CD14-positive monocyte (primary cell): ENCODE data around the gene CETN2. TPM values are rescaled to one million over a fixed set of nuclear protein-coding genes. Genes with fewer than 3 reads are reported as not detected.

Source experiments
- DNase-seq, 3 donors: peaks; one replicate each; pipeline ENCODE4 v3.0.0-alpha.2; 2011 to 2022
- H2AFZ ChIP-seq: 2 replicates; pipeline ENCODE4 v1.6.0; 2012; ENCODE audit warnings: mild to moderate bottlenecking, low read depth, low read length, inconsistent platforms; ENCODE audit not compliant: insufficient read depth, poor library complexity, severe bottlenecking
- H3K27ac ChIP-seq, 2 donors: 1 replicate in 1 of 2; 2 replicates in 1 of 2; pipeline ENCODE4 v1.5.1; 2012 to 2013; ENCODE audit warnings: low read length in 2 of 2, control low read depth in 1 of 2, inconsistent platforms in 1 of 2, low read depth in 1 of 2, mild to moderate bottlenecking in 1 of 2
- H3K27me3 ChIP-seq, 2 donors: one replicate each; pipeline versions ENCODE4 v1.6.0 to v1.6.1; 2011 to 2013; ENCODE audit warnings: low read length in 2 of 2; ENCODE audit not compliant: control insufficient read depth in 2 of 2, insufficient read depth in 2 of 2
- H3K36me3 ChIP-seq, 2 donors: replicated peaks in 1 of 2; 1 replicate in 1 of 2; 2 replicates in 1 of 2; pipeline versions ENCODE4 v1.5.1 to v1.6.1; 2012 to 2013; ENCODE audit warnings: low read length in 2 of 2, control low read depth in 1 of 2, inconsistent platforms in 1 of 2, mild to moderate bottlenecking in 1 of 2; ENCODE audit not compliant: insufficient read depth in 2 of 2, control insufficient read depth in 1 of 2
- H3K4me1 ChIP-seq, 2 donors: 1 replicate in 1 of 2; 2 replicates in 1 of 2; pipeline versions ENCODE4 v1.5.1 to v1.6.1; 2012 to 2013; ENCODE audit warnings: low read length in 2 of 2, control low read depth in 1 of 2, inconsistent platforms in 1 of 2, mild to moderate bottlenecking in 1 of 2, moderate library complexity in 1 of 2; ENCODE audit not compliant: insufficient read depth in 2 of 2, control insufficient read depth in 1 of 2
- H3K4me2 ChIP-seq: replicated peaks from 2 replicates; pipeline ENCODE3; 2012; ENCODE audit warnings: low read length, moderate library complexity, mild to moderate bottlenecking; ENCODE audit not compliant: poor library complexity, severe bottlenecking; ENCODE audit errors: extremely low read depth
- H3K4me3 ChIP-seq, 3 experiments: fragments of 200-600 bp in 1 of 3; sonication (generic) in 1 of 3; replicated peaks in 1 of 3; 1 replicate in 2 of 3; 2 replicates in 1 of 3; pipeline ENCODE4 v1.5.1; 2011 to 2013; ENCODE audit warnings: low read length in 3 of 3, mild to moderate bottlenecking in 3 of 3, control low read depth in 2 of 3, low read depth in 2 of 3, inconsistent platforms in 1 of 3, moderate library complexity in 1 of 3
- H3K79me2 ChIP-seq: 2 replicates; pipeline ENCODE4 v1.6.0; 2012; ENCODE audit warnings: mild to moderate bottlenecking, control low read depth, inconsistent platforms, low read length, moderate library complexity; ENCODE audit not compliant: insufficient read depth
- H3K9ac ChIP-seq: 2 replicates; pipeline ENCODE4 v1.6.0; 2017; ENCODE audit warnings: low read length, mild to moderate bottlenecking; ENCODE audit not compliant: insufficient read depth, poor library complexity, severe bottlenecking
- H3K9me3 ChIP-seq, 2 donors: replicated peaks in 1 of 2; 1 replicate in 1 of 2; 2 replicates in 1 of 2; pipeline versions ENCODE4 v1.5.1 to v1.6.1; 2012 to 2013; ENCODE audit warnings: low read length in 2 of 2, control low read depth in 1 of 2; ENCODE audit not compliant: control insufficient read depth in 1 of 2, insufficient read depth in 1 of 2
- H4K20me1 ChIP-seq: 2 replicates; pipeline ENCODE4 v1.6.0; 2012; ENCODE audit warnings: mild to moderate bottlenecking, low read length, control low read depth, moderate library complexity; ENCODE audit not compliant: insufficient read depth
- H3K27ac Mint-ChIP-seq, 7 donors: one replicate each; pipeline ENCODE4 v1.8.0; 2020; ENCODE audit warnings: mild to moderate bottlenecking in 7 of 7, mixed read lengths in 7 of 7, moderate library complexity in 6 of 7, inconsistent platforms in 2 of 7
- H3K27me3 Mint-ChIP-seq, 3 donors: one replicate each; pipeline ENCODE4 v1.8.0; 2021 to 2022; ENCODE audit warnings: low read depth in 3 of 3, mild to moderate bottlenecking in 3 of 3, mixed read lengths in 3 of 3, moderate library complexity in 3 of 3, inconsistent platforms in 1 of 3
- H3K36me3 Mint-ChIP-seq, 2 donors: one replicate each; pipeline ENCODE4 v1.8.0; 2020; ENCODE audit warnings: mixed read lengths in 2 of 2, inconsistent platforms in 1 of 2, mild to moderate bottlenecking in 1 of 2
- H3K4me1 Mint-ChIP-seq: one replicate; pipeline ENCODE4 v1.8.0; 2020; ENCODE audit warnings: mild to moderate bottlenecking, mixed read lengths
- H3K4me3 Mint-ChIP-seq, 2 donors: one replicate each; pipeline ENCODE4 v1.8.0; 2020; ENCODE audit warnings: mild to moderate bottlenecking in 2 of 2, mixed read lengths in 2 of 2, moderate library complexity in 1 of 2
- H3K9me3 Mint-ChIP-seq, 7 donors: one replicate each; pipeline ENCODE4 v1.8.0; 2020 to 2022; ENCODE audit warnings: mixed read lengths in 7 of 7, mild to moderate bottlenecking in 6 of 7, moderate library complexity in 6 of 7, inconsistent platforms in 2 of 7
- WGBS: methylation state at CpG from one replicate; pipeline ENCODE4 v1.1.5; 2013; ENCODE audit warnings: missing lambda C conversion rate; ENCODE audit not compliant: insufficient coverage; 5-methylcytosine and 5-hydroxymethylcytosine counted together
- intact Hi-C, 2 donors: fragments of 100-400 bp; cut with micrococcal nuclease; formaldehyde crosslinking; loops; one replicate each; pipeline versions ENCODE4 v1.15.0 to v1.15.1; 2023
- polyA plus RNA-seq, 3 donors: library from polyadenylated mRNA; depleted of rRNA in 1 of 3; unstranded in 2 of 3; stranded (reverse) in 1 of 3; fragments of 300-500 nt in 2 of 3; fragments of >200 nt in 1 of 3; fragmentation: Illumina TruSeq in 2 of 3; gene quantifications; 1 replicate in 2 of 3; 2 replicates in 1 of 3; pipeline ENCODE4 v1.2.3, GENCODE V29; 2012 to 2021
- TF ChIP-seq, protein P1 (sequence below): fragments of 200-600 bp; IDR thresholded peaks from one replicate; pipeline ENCODE4 v1.8.0; 2022; ENCODE audit warnings: antibody characterized with exemption, mild to moderate bottlenecking

CETN2 gene
- polyA plus RNA-seq, 3 donors, result 5.4 to 26.7 (median 19.9) TPM

DNA sequence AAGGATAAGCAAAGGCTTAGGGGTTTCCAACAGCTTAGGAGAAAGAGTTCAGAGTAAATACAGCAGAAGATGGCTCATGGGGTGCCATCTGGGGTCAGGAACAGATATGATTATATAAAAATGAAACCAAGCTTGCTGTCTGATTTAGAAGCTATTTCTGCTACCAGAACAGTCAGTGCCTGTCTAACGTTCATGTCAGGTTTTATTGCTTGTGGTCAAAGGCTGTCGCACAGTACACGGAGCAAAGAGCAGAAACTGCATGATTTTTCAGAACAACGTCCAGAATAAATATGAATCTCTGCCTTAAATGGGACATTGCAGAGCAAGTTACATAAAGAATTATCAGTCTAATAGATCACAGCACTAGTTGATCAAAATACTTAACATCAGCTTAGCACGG, 17.4 kb downstream of the CETN2 start:
- WGBS, result 7% methylated on average over 4 of the region's 5 CpGs
- H3K79me2 ChIP-seq, result no peaks in the 10 kb centered on the region
- no peak overlapping the region for H3K4me3 Mint-ChIP-seq
- no peak overlapping the region for H3K4me2 ChIP-seq
- TF ChIP-seq, protein P1, sequence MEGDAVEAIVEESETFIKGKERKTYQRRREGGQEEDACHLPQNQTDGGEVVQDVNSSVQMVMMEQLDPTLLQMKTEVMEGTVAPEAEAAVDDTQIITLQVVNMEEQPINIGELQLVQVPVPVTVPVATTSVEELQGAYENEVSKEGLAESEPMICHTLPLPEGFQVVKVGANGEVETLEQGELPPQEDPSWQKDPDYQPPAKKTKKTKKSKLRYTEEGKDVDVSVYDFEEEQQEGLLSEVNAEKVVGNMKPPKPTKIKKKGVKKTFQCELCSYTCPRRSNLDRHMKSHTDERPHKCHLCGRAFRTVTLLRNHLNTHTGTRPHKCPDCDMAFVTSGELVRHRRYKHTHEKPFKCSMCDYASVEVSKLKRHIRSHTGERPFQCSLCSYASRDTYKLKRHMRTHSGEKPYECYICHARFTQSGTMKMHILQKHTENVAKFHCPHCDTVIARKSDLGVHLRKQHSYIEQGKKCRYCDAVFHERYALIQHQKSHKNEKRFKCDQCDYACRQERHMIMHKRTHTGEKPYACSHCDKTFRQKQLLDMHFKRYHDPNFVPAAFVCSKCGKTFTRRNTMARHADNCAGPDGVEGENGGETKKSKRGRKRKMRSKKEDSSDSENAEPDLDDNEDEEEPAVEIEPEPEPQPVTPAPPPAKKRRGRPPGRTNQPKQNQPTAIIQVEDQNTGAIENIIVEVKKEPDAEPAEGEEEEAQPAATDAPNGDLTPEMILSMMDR, result no peak
- no peak overlapping the region for H3K9ac ChIP-seq
- no peaks in the 10 kb centered on the region for H3K4me1 ChIP-seq
- no peaks in the 10 kb centered on the region for H3K9me3 Mint-ChIP-seq
- no peak for DNase-seq
- no peaks in the 10 kb centered on the region for H3K4me1 Mint-ChIP-seq
- H3K27ac Mint-ChIP-seq, result no peak overlapping the region
- no peaks in the 10 kb centered on the region for H3K36me3 ChIP-seq
- no peak overlapping the region for H2AFZ ChIP-seq
- no peaks in the 10 kb centered on the region for H3K27me3 ChIP-seq
- H3K27ac ChIP-seq, result no peak overlapping the region
- intact Hi-C loops, result no loop called here
- peaks cover 5 to 14% (median 5%) of the 10 kb centered on the region in 3 donors for H3K27me3 Mint-ChIP-seq
- no peaks in the 10 kb centered on the region for H4K20me1 ChIP-seq
- H3K9me3 ChIP-seq, result no peaks in the 10 kb centered on the region
- H3K36me3 Mint-ChIP-seq, result no peaks in the 10 kb centered on the region
- H3K4me3 ChIP-seq, result no peak overlapping the region

DNA sequence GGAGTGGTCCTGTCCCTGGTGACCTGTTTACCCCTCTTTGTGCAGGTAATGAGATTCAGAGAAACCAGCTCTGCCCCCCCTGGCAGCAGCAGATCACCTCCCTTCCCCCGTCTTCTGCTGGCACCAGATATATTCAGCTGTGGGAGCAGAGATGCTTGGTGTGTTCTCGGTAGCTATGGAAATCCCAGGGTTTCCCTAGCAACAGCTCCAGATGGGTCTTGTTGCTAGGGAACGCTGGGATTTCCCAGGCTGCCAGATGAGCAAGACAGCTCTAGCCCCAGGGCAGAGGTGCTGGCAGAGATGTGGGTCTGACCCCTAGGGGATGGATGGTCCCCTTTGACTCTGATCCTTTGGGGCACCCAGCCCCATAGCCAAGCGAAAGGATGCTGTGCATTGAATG, 20.2 kb downstream of the CETN2 start:
- Histone ChIP-seq H4K20me1 (no peaks in the 10 kb centered on the region), H3K9me3 (no peaks in the 10 kb centered on the region), H3K4me3 (no peak overlapping the region), H2AFZ (no peak overlapping the region), H3K4me1 (no peaks in the 10 kb centered on the region), H3K27me3 (no peaks in the 10 kb centered on the region), H3K4me2 (no peak overlapping the region), H3K36me3 (no peaks in the 10 kb centered on the region), H3K79me2 (no peaks in the 10 kb centered on the region), H3K27ac (no peak overlapping the region), H3K9ac (no peak overlapping the region)
- intact Hi-C loops, result no loop called here
- Mint-ChIP-seq H3K4me1 (no peaks in the 10 kb centered on the region), H3K27ac (no peak overlapping the region), H3K4me3 (no peak overlapping the region), H3K9me3 (peaks cover 0 to 2% (median 0%) of the 10 kb centered on the region in 7 donors), H3K36me3 (no peaks in the 10 kb centered on the region), H3K27me3 (peaks cover 7 to 16% (median 8%) of the 10 kb centered on the region in 3 donors)
- TF ChIP-seq, protein P1, result no peak
- WGBS, result 40% methylated on average over 1 of the region's 4 CpGs
- no peak for DNase-seq
